H1 (cell line): Measurements from ENCODE around the gene GATAD2B. TPM values are rescaled to one million over a fixed set of nuclear protein-coding genes. Genes with fewer than 3 reads are reported as not detected.

ENCODE experiments used
- CTCF ChIA-PET: fragments of 300-600 bp; sonication (Branson Sonifier 250); formaldehyde crosslinking; loops from one replicate; lab custom pipeline; 2021; ENCODE audit not compliant: partially characterized antibody; lab: Charles Lee
- POLR2A ChIA-PET: fragments of 300-600 bp; sonication (Branson Sonifier 250); formaldehyde crosslinking; loops from one replicate; lab custom pipeline; 2021; ENCODE audit warnings: inconsistent platforms; ENCODE audit not compliant: partially characterized antibody; lab: Charles Lee
- DNase-seq, 2 experiments: peaks; one replicate each; pipeline versions ENCODE4 v3.0.0 to v3.0.0-alpha.2; 2010 to 2022; ENCODE audit warnings: low spot score in 2 of 2, low read depth in 1 of 2, mixed read lengths in 1 of 2
- FAIRE-seq: peaks from 2 replicates; lab custom pipeline; 2011; peaks lifted over from hg19 to GRCh38; lab: Jason Lieb, UNC
- H2AFZ ChIP-seq: 2 replicates; pipeline ENCODE4 v1.8.1; 2012; ENCODE audit warnings: low read length, inconsistent platforms
- H2AK5ac ChIP-seq: 2 replicates; pipeline ENCODE4 v1.6.1; 2013; ENCODE audit warnings: low read depth, low read length
- H2BK120ac ChIP-seq: replicated peaks from 2 replicates; pipeline ENCODE3; 2013; ENCODE audit warnings: low read depth, low read length, inconsistent platforms
- H2BK12ac ChIP-seq: 2 replicates; pipeline ENCODE4 v1.6.1; 2013; ENCODE audit warnings: low read depth, low read length
- H2BK15ac ChIP-seq: 2 replicates; pipeline ENCODE4 v1.6.1; 2013; ENCODE audit warnings: low read length
- H2BK20ac ChIP-seq: 2 replicates; pipeline ENCODE4 v1.6.1; 2013; ENCODE audit warnings: low read length
- H2BK5ac ChIP-seq: 2 replicates; pipeline ENCODE4 v1.6.1; 2013; ENCODE audit warnings: low read depth, low read length
- H3K14ac ChIP-seq: 2 replicates; pipeline ENCODE4 v1.6.1; 2013; ENCODE audit warnings: inconsistent platforms; ENCODE audit not compliant: insufficient read length
- H3K18ac ChIP-seq: 2 replicates; pipeline ENCODE4 v1.6.1; 2013; ENCODE audit warnings: low read length; ENCODE audit errors: extremely low read depth
- H3K23ac ChIP-seq: 2 replicates; pipeline ENCODE4 v1.6.1; 2013; ENCODE audit warnings: inconsistent platforms; ENCODE audit not compliant: insufficient read length
- H3K23me2 ChIP-seq: 2 replicates; pipeline ENCODE4 v1.6.1; 2013; ENCODE audit warnings: low read depth, low read length
- H3K27ac ChIP-seq: 2 replicates; pipeline ENCODE4 v1.6.1; 2011; ENCODE audit warnings: low read depth, low read length, inconsistent platforms
- H3K27me3 ChIP-seq, 4 experiments: replicated peaks in 1 of 4; 1 replicate in 1 of 4; 2 replicates in 3 of 4; pipeline versions ENCODE4 v1.6.1 to v1.8.1; 2011 to 2013; ENCODE audit warnings: low read length in 3 of 4, mild to moderate bottlenecking in 3 of 4, inconsistent platforms in 2 of 4, mixed read lengths in 2 of 4, moderate library complexity in 1 of 4; ENCODE audit not compliant: control insufficient read depth in 3 of 4, insufficient read depth in 3 of 4; ENCODE audit errors: extremely low read depth in 1 of 4
- H3K36me3 ChIP-seq, 4 experiments: 2 replicates each; pipeline versions ENCODE4 v1.6.1 to v1.8.1; 2011 to 2013; ENCODE audit warnings: mild to moderate bottlenecking in 4 of 4, low read length in 3 of 4, moderate library complexity in 2 of 4, control low read depth in 1 of 4, inconsistent platforms in 1 of 4; ENCODE audit not compliant: insufficient read depth in 4 of 4, control insufficient read depth in 2 of 4
- H3K4ac ChIP-seq: replicated peaks from 2 replicates; pipeline ENCODE3; 2013; ENCODE audit warnings: low read length, low read depth, mixed read lengths, inconsistent platforms; ENCODE audit not compliant: insufficient read length
- H3K4me1 ChIP-seq, 4 experiments: replicated peaks in 1 of 4; 1 replicate in 1 of 4; 2 replicates in 3 of 4; pipeline versions ENCODE4 v1.6.1 to v1.8.1; 2011 to 2013; ENCODE audit warnings: low read length in 3 of 4, inconsistent platforms in 2 of 4, mixed read lengths in 1 of 4; ENCODE audit not compliant: insufficient read depth in 4 of 4, control insufficient read depth in 3 of 4
- H3K4me2 ChIP-seq, 2 experiments: 2 replicates each; pipeline versions ENCODE4 v1.6.1 to v1.8.1; 2011 to 2013; ENCODE audit warnings: low read depth in 2 of 2, low read length in 2 of 2, control low read depth in 1 of 2, inconsistent platforms in 1 of 2, mild to moderate bottlenecking in 1 of 2; ENCODE audit not compliant: insufficient read depth in 1 of 2
- H3K4me3 ChIP-seq, 4 experiments: fragments of 200-600, 300-600 bp in 1 of 4; sonication (generic), shearing (Covaris generic), sonication (Bioruptor Twin) in 1 of 4; 2 replicates each; pipeline versions ENCODE4 v1.5.1 to v1.8.1; 2011 to 2016; ENCODE audit warnings: low read length in 4 of 4, low read depth in 3 of 4, control low read depth in 2 of 4, inconsistent platforms in 2 of 4, mild to moderate bottlenecking in 2 of 4, mixed read lengths in 1 of 4, moderate library complexity in 1 of 4; ENCODE audit not compliant: insufficient read depth in 2 of 4; ENCODE audit errors: extremely low read depth in 1 of 4
- H3K56ac ChIP-seq: replicated peaks from 2 replicates; pipeline ENCODE3; 2013; ENCODE audit warnings: low read depth, mild to moderate bottlenecking, mixed read lengths, low read length, inconsistent platforms; ENCODE audit not compliant: insufficient read length
- H3K79me1 ChIP-seq: 2 replicates; pipeline ENCODE4 v1.6.1; 2013; ENCODE audit warnings: low read depth, low read length, control low read depth
- H3K79me2 ChIP-seq, 2 experiments: 2 replicates each; pipeline versions ENCODE4 v1.6.1 to v1.8.1; 2012 to 2013; ENCODE audit warnings: low read length in 2 of 2, mild to moderate bottlenecking in 2 of 2, inconsistent platforms in 1 of 2; ENCODE audit not compliant: insufficient read depth in 2 of 2, control insufficient read depth in 1 of 2
- H3K9ac ChIP-seq, 4 experiments: replicated peaks in 1 of 4; 1 replicate in 1 of 4; 2 replicates in 3 of 4; pipeline versions ENCODE4 v1.6.1 to v1.8.1; 2011 to 2013; ENCODE audit warnings: low read depth in 3 of 4, low read length in 3 of 4, control low read depth in 2 of 4, mild to moderate bottlenecking in 2 of 4, moderate library complexity in 2 of 4, inconsistent platforms in 1 of 4; ENCODE audit errors: extremely low read depth in 1 of 4
- H3K9me3 ChIP-seq, 2 experiments: 2 replicates each; pipeline versions ENCODE4 v1.6.1 to v1.8.1; 2012 to 2013; ENCODE audit warnings: mild to moderate bottlenecking in 2 of 2, moderate library complexity in 2 of 2, control low read depth in 1 of 2, inconsistent platforms in 1 of 2, low read depth in 1 of 2, low read length in 1 of 2, mixed read lengths in 1 of 2; ENCODE audit not compliant: insufficient read depth in 2 of 2
- H4K20me1 ChIP-seq, 2 experiments: replicated peaks in 1 of 2; 2 replicates each; pipeline versions ENCODE3 to v1.8.1; 2011 to 2013; ENCODE audit warnings: inconsistent platforms in 2 of 2, low read length in 2 of 2, mild to moderate bottlenecking in 1 of 2; ENCODE audit not compliant: insufficient read depth in 2 of 2, control insufficient read depth in 1 of 2
- H4K5ac ChIP-seq: 2 replicates; pipeline ENCODE4 v1.6.1; 2013; ENCODE audit warnings: low read length, low read depth, mixed read lengths, inconsistent platforms; ENCODE audit not compliant: insufficient read length
- H4K8ac ChIP-seq: 2 replicates; pipeline ENCODE4 v1.8.0; 2013; ENCODE audit warnings: mild to moderate bottlenecking, moderate library complexity, low read length, inconsistent platforms; ENCODE audit not compliant: insufficient read depth; ENCODE audit errors: extremely low read depth
- H4K91ac ChIP-seq: replicated peaks from 2 replicates; pipeline ENCODE3; 2013; ENCODE audit warnings: low read length, mixed read lengths, inconsistent platforms; ENCODE audit not compliant: insufficient read length
- BACH1 ChIP-seq: IDR thresholded peaks from 2 replicates; pipeline ENCODE4 v1.6.1; 2012; ENCODE audit warnings: low read length, improper control_type of control experiment
- CHD1 ChIP-seq: IDR thresholded peaks from 2 replicates; pipeline ENCODE4 v1.6.1; 2012; ENCODE audit warnings: low read depth, low read length, improper control_type of control experiment
- CREB1 ChIP-seq: IDR thresholded peaks from 2 replicates; pipeline ENCODE4 v1.6.1; 2012; ENCODE audit warnings: inconsistent platforms
- KDM5A ChIP-seq: fragments of 200-600 bp; IDR thresholded peaks from 2 replicates; pipeline ENCODE4 v1.7.1; 2012; ENCODE audit warnings: mild to moderate bottlenecking, low read length, inconsistent platforms, mixed read lengths
- MAFK ChIP-seq: IDR thresholded peaks from 2 replicates; pipeline ENCODE4 v1.6.1; 2012; ENCODE audit warnings: low read depth, mild to moderate bottlenecking, improper control_type of control experiment, low read length
- POLR2AphosphoS5 ChIP-seq: IDR thresholded peaks from 2 replicates; pipeline ENCODE4 v1.6.1; 2011; ENCODE audit warnings: low read depth, low read length
- TAF1 ChIP-seq: IDR thresholded peaks from 2 replicates; pipeline ENCODE4 v1.6.1; 2011; ENCODE audit warnings: mild to moderate bottlenecking, low read depth, low read length
- WGBS, 2 experiments: shearing (Covaris generic) in 1 of 2; methylation state at CpG; one replicate each; pipeline versions ENCODE4 v1.1.6 to v1.1.7; 2013 to 2015; ENCODE audit warnings: low lambda C conversion rate in 2 of 2, mixed read lengths in 2 of 2, inconsistent platforms in 1 of 2, low coverage in 1 of 2, missing lambda C conversion rate in 1 of 2; ENCODE audit not compliant: insufficient replicate concordance in 2 of 2, insufficient coverage in 1 of 2, insufficient read length in 1 of 2; ENCODE audit errors: extremely low coverage in 1 of 2, missing lambda C conversion rate in 1 of 2; 5-methylcytosine and 5-hydroxymethylcytosine counted together
- polyA plus RNA-seq, 7 experiments: library from polyadenylated mRNA; depleted of rRNA in 3 of 7; stranded (reverse) in 5 of 7; unstranded in 2 of 7; fragments of >200 nt in 5 of 7; fragments of 200-250 nt in 2 of 7; gene quantifications; 1 replicate in 5 of 7; 2 replicates in 1 of 7; 4 replicates in 1 of 7; pipeline versions ENCODE4 v1.2.1 to v1.2.3, GENCODE V29; 2011 to 2013; ENCODE audit warnings: missing spikeins in 2 of 7, mixed read lengths in 2 of 7
- total RNA-seq: library from RNA; stranded (reverse); fragmentation: NEBNext Ultra II Directional; extraction: Animal tissue kit (Norgen Biotek cat#: 25700); gene quantifications from 2 replicates; pipeline ENCODE4 v1.2.1, GENCODE V29; 2021
- TF ChIP-seq, protein P1 (sequence below): IDR thresholded peaks from 2 replicates; pipeline ENCODE4 v1.6.1; 2012; ENCODE audit warnings: inconsistent platforms

GATAD2B gene
- total and polyA plus RNA-seq, 2 of the 8 experiments (the other 6 are each of a cell fraction or from before 2014, with no cell fraction given): 8.4 to 39.1 TPM

DNA sequence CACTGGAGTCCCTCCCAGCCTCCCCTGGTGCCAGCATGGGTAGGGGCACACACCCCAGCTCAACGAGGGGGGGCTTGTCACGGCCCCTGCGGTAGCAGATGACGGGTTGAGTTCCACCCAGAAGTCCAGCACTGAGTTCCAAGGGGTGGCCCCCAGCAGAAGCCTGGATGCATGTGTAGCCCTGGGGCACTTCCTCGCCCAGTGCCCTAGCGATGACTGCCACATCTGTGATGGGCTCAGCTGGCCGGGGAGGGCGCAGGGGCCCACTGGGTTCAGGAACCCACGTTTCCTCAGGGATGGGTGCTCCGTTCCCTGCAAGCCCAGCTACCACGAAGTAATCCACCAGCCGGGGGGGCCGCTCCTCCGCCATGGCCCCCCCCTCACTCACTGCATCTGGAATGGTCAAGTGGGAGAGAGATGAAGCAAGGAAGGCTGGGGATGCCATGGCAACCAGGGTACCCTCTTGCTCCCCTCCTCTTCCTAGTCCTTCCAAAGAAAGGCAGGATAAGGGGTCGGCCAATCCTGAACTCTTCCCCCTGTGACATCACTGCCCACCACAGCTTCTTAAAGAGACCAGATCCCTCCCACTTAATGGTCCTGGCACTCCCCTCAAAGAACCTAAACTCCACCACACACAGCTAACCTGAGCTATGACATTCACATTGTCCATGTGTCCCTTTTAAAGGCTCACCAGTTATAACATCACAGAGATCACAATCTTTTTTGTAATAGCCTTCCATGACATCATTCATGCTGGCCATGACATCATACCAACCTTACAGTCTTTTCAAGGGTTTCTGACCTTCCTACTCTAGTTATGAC is 21.4 kb upstream of the GATAD2B start:
- Histone ChIP-seq H3K4me3 (no peak overlapping the region), H4K5ac (no peak overlapping the region), H3K27ac (no peak overlapping the region), H3K56ac (no peak overlapping the region), H3K9me3 (no peaks in the 10 kb centered on the region), H3K23ac (no peak overlapping the region), H3K4me1 (peaks cover 0 to 5% (median 2%) of the 10 kb centered on the region in 4 experiments; a peak in 2 of 7 replicates), H2BK15ac (no peak overlapping the region), H3K4ac (no peak overlapping the region), H2AK5ac (no peak overlapping the region), H3K79me2 (peaks cover 0 to 18% of the 10 kb centered on the region in 2 experiments; a peak in 2 of 4 replicates), H2AFZ (no peak overlapping the region), H2BK12ac (no peak overlapping the region), H3K4me2 (peak overlapping the region in 1 of 2 experiments; percentile 69; a peak in 1 of 4 replicates), H2BK120ac (no peak overlapping the region), H3K36me3 (peaks cover 6 to 28% (median 20%) of the 10 kb centered on the region in 4 experiments; a peak in 5 of 8 replicates), H3K27me3 (no peaks in the 10 kb centered on the region), H3K79me1 (no peaks in the 10 kb centered on the region), H2BK20ac (no peak overlapping the region), H3K14ac (no peak overlapping the region), H3K18ac (no peak overlapping the region), H3K23me2 (peaks cover 6% of the 10 kb centered on the region; the same call in 1 of the 2 replicates), H4K8ac (no peak overlapping the region; the same call in 1 of the 2 replicates), H3K9ac (no peak overlapping the region), H2BK5ac (no peak overlapping the region), H4K20me1 (peaks cover 3% of the 10 kb centered on the region in 2 experiments), H4K91ac (no peak overlapping the region)
- no peak for FAIRE-seq
- ChIA-PET POLR2A (interaction anchor here (1.1 to 11.4 kb wide), 12 partner anchors 10 to 147 kb away, joined by 3 to 75 read pairs (median 35); partner anchors contain the start of genes CREB3L4, CRTC2, GATAD2B and JTB), CTCF (interaction anchor here (0.6 to 4.2 kb wide), 18 partner anchors 10 to 433 kb away, joined by 3 to 31 read pairs (median 4); partner anchors contain the start of genes CREB3L4, CRTC2 and RAB13)
- no peak for TF ChIP-seq KDM5A
- no peak for TF ChIP-seq BACH1
- peak; percentile 82 for TF ChIP-seq CREB1
- TF ChIP-seq, protein P1, sequence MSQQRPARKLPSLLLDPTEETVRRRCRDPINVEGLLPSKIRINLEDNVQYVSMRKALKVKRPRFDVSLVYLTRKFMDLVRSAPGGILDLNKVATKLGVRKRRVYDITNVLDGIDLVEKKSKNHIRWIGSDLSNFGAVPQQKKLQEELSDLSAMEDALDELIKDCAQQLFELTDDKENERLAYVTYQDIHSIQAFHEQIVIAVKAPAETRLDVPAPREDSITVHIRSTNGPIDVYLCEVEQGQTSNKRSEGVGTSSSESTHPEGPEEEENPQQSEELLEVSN: no peak
- no peak for TF ChIP-seq TAF1
- no peak for TF ChIP-seq MAFK
- no peak for TF ChIP-seq CHD1
- no peak for TF ChIP-seq POLR2AphosphoS5
- DNase-seq: no peak
- WGBS, 2 experiments: 89% methylated on average over 15 of the region's 15 CpGs; no CpG with 5 or more reads in 1 of the 2 experiments
